NOMO-1 treated with DMSO at 0.1 percent for 48 hours (cell line): ENCODE data around the gene SLC25A47.
"Not testable (repeated sequence)": the region's sequence is repeated elsewhere in the genome, so short reads cannot be mapped to it uniquely, and the experiment has no call there.

Experiments
- DNase-seq: peaks from one replicate; lab custom pipeline; 2025; ENCODE audit not compliant: unreplicated experiment; lab: John Stamatoyannopoulos, UW

SLC25A47 gene

GRCh38 chr14:100289916-100290606 lies 33.1 kb upstream of the SLC25A47 start:
- no peak for DNase-seq

GRCh38 chr14:100290607-100291304 lies 32.4 kb upstream of the SLC25A47 start:
- no peak for DNase-seq

- DNase-seq: no peak
Measured at GRCh38 chr14:100291305-100292075, 31.6 kb upstream of the SLC25A47 start.

- no peak for DNase-seq
Measured at GRCh38 chr14:100292301-100292775, 30.8 kb upstream of the SLC25A47 start.

GRCh38 chr14:100292776-100293461 lies 30.2 kb upstream of the SLC25A47 start:
- DNase-seq: no peak

GRCh38 chr14:100293497-100294212 lies 29.5 kb upstream of the SLC25A47 start:
- no peak for DNase-seq

GRCh38 chr14:100294213-100294962 lies 28.8 kb upstream of the SLC25A47 start:
- no peak for DNase-seq

- DNase-seq: no peak
Measured at GRCh38 chr14:100294963-100295330, 28.2 kb upstream of the SLC25A47 start.

GRCh38 chr14:100295376-100296105 lies 27.6 kb upstream of the SLC25A47 start:
- DNase-seq: no peak

- DNase-seq: peak; percentile 74
Measured at GRCh38 chr14:100296106-100296651, 27.0 kb upstream of the SLC25A47 start.

GRCh38 chr14:100296729-100297128 lies 26.4 kb upstream of the SLC25A47 start:
- DNase-seq: not testable (repeated sequence)

GRCh38 chr14:100297320-100298300 lies 25.5 kb upstream of the SLC25A47 start:
- peak; percentile 80 for DNase-seq

GRCh38 chr14:100298551-100299237 lies 24.4 kb upstream of the SLC25A47 start:
- DNase-seq: no peak

GRCh38 chr14:100299238-100299560 lies 23.9 kb upstream of the SLC25A47 start:
- DNase-seq: no peak

GRCh38 chr14:100302616-100303015 lies 20.5 kb upstream of the SLC25A47 start:
- no peak for DNase-seq

- peak; percentile 19 for DNase-seq
Measured at GRCh38 chr14:100303179-100303578, 20.0 kb upstream of the SLC25A47 start.

GRCh38 chr14:100303925-100304324 lies 19.2 kb upstream of the SLC25A47 start:
- no peak for DNase-seq
